Gastrocnemius medialis (tissue), 4 donors: ENCODE data around the gene SSTR4. TPM values are rescaled to one million over a fixed set of nuclear protein-coding genes. Genes with fewer than 3 reads are reported as not detected.

ENCODE experiments used
- ATAC-seq, 2 donors: fragments of 150-250 bp; one replicate each; pipeline ENCODE4 v1.9.1; 2016
- DNase-seq, 2 donors: peaks; one replicate each; pipeline ENCODE4 v3.0.0-alpha.2; 2019
- H3K27ac ChIP-seq, 4 donors: fragments of 200-600 bp; sonication (generic); 1 replicate in 1 of 4; 2 replicates in 3 of 4; pipeline ENCODE4 v1.5.1; 2016 to 2018; ENCODE audit warnings: mild to moderate bottlenecking in 2 of 4, moderate library complexity in 1 of 4
- H3K27me3 ChIP-seq, 3 donors: fragments of 200-600 bp; sonication (generic) in 2 of 3; 1 replicate in 1 of 3; 2 replicates in 2 of 3; pipeline versions ENCODE4 v1.5.1 to v1.6.0; 2016 to 2019; ENCODE audit warnings: mild to moderate bottlenecking in 1 of 3, moderate library complexity in 1 of 3
- H3K36me3 ChIP-seq, 2 donors: fragments of 200-600 bp; sonication (generic) in 1 of 2; one replicate each; pipeline ENCODE4 v1.5.1; 2017 to 2018
- H3K4me1 ChIP-seq, 2 donors: fragments of 200-600 bp; sonication (generic) in 1 of 2; one replicate each; pipeline ENCODE4 v1.5.1; 2016 to 2017; ENCODE audit warnings: mild to moderate bottlenecking in 2 of 2
- H3K4me3 ChIP-seq, 4 donors: fragments of 200-600 bp; sonication (generic) in 3 of 4; 1 replicate in 1 of 4; 2 replicates in 3 of 4; pipeline ENCODE4 v1.5.1; 2016 to 2019; ENCODE audit warnings: mild to moderate bottlenecking in 2 of 4
- H3K9me3 ChIP-seq, 3 donors: fragments of 200-600 bp; sonication (generic) in 2 of 3; 1 replicate in 1 of 3; 2 replicates in 2 of 3; pipeline ENCODE4 v1.5.1; 2016 to 2019
- POLR2A ChIP-seq, 2 donors: fragments of 450-650 bp; IDR thresholded peaks; one replicate each; pipeline ENCODE4 v1.6.1; 2017; ENCODE audit warnings: antibody characterized with exemption in 2 of 2, mild to moderate bottlenecking in 2 of 2, moderate library complexity in 2 of 2
- in situ Hi-C, 4 donors: fragments of 200-750 bp; cut with MboI; loops; one replicate each; pipeline versions ENCODE4 v1.15.0 to v1.8.0; 2017; ENCODE audit warnings: low sequenced_read_pairs in 4 of 4
- intact Hi-C: fragments of 100-400 bp; cut with DNase I; formaldehyde crosslinking; loops from one replicate; pipeline ENCODE4 v1.15.1; 2023; ENCODE audit warnings: low total_unique reads
- total RNA-seq, 4 donors: library from RNA; depleted of rRNA; stranded (reverse); fragments of >200 nt; gene quantifications; one replicate each; pipeline versions ENCODE4 v1.1.0 to v1.2.3, GENCODE V29; 2016
- TF ChIP-seq, protein P1 (sequence below), 5 experiments: fragments of 450-650 bp in 3 of 5; fragments of 200-600 bp in 2 of 5; sonication (generic) in 2 of 5; IDR thresholded peaks in 4 of 5; conservative IDR thresholded peaks in 1 of 5; 1 replicate in 4 of 5; 2 replicates in 1 of 5; pipeline ENCODE4 v1.5.1; 2016 to 2019; ENCODE audit warnings: antibody characterized with exemption in 5 of 5, mild to moderate bottlenecking in 3 of 5, moderate library complexity in 3 of 5

The SSTR4 gene
- total RNA-seq, 4 donors from 2014 or later = not detected

GRCh38 chr20:23052904-23053303, 17.8 kb downstream of the SSTR4 start:
- no peak for TF ChIP-seq POLR2A (IDR thresholded peaks at IDR 0.05)
- TF ChIP-seq, protein P1, sequence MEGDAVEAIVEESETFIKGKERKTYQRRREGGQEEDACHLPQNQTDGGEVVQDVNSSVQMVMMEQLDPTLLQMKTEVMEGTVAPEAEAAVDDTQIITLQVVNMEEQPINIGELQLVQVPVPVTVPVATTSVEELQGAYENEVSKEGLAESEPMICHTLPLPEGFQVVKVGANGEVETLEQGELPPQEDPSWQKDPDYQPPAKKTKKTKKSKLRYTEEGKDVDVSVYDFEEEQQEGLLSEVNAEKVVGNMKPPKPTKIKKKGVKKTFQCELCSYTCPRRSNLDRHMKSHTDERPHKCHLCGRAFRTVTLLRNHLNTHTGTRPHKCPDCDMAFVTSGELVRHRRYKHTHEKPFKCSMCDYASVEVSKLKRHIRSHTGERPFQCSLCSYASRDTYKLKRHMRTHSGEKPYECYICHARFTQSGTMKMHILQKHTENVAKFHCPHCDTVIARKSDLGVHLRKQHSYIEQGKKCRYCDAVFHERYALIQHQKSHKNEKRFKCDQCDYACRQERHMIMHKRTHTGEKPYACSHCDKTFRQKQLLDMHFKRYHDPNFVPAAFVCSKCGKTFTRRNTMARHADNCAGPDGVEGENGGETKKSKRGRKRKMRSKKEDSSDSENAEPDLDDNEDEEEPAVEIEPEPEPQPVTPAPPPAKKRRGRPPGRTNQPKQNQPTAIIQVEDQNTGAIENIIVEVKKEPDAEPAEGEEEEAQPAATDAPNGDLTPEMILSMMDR (IDR thresholded peaks at IDR 0.05 in 4 of 5, conservative IDR thresholded peaks at IDR 0.05 in 1 of 5) = no peak
- Histone ChIP-seq H3K4me3 (no peak overlapping the region), H3K27me3 (no peaks in the 10 kb centered on the region), H3K36me3 (no peaks in the 10 kb centered on the region), H3K4me1 (peaks cover 3 to 13% of the 10 kb centered on the region in 2 donors), H3K27ac (no peak overlapping the region), H3K9me3 (no peaks in the 10 kb centered on the region)
- ATAC-seq = no peak
- in situ Hi-C loops = loop anchor here in 3 of 4 donors (10.0 kb wide), 3 partner anchors 122 to 292 kb away; no protein-coding TSS in a partner anchor
- no peak for DNase-seq
- intact Hi-C loops = loop anchor here (5.0 to 10.0 kb wide), 3 partner anchors 39 to 372 kb away; partner anchors contain the start of gene NAPB

DNA sequence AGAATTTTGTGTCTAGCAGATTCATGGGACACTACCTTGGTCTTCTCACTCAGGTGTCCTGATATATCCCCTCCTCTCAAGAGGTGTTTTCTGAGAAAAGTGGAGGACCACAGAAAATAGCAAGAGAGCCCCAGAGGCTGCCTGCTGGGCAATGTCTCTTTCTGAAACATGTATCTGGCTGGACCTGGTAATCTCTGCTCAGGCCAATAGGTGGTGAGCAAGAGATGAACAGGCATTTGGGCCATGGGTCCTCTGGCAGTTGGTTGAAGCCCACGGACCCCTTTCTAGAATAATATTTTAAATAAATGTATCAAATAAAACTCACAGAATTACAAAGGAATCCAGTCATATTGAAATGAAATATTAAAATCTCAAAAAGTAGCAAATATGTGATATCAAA, 23.1 kb downstream of the SSTR4 start:
- ATAC-seq = no peak
- Histone ChIP-seq H3K9me3 (no peaks in the 10 kb centered on the region), H3K4me1 (peaks cover 29 to 32% of the 10 kb centered on the region in 2 donors), H3K36me3 (no peaks in the 10 kb centered on the region), H3K4me3 (no peak overlapping the region), H3K27me3 (no peaks in the 10 kb centered on the region), H3K27ac (no peak overlapping the region)
- DNase-seq = no peak
- TF ChIP-seq, protein P1 (IDR thresholded peaks at IDR 0.05 in 4 of 5, conservative IDR thresholded peaks at IDR 0.05 in 1 of 5) = no peak
- TF ChIP-seq POLR2A (IDR thresholded peaks at IDR 0.05) = no peak
- in situ Hi-C loops = loop anchor here in 3 of 4 donors (10.0 kb wide), 3 partner anchors 117 to 287 kb away; no protein-coding TSS in a partner anchor
- intact Hi-C loops = loop anchor here (10.0 kb wide), 1 partner anchor 367 kb away; the partner anchor contains the start of gene NAPB

DNA sequence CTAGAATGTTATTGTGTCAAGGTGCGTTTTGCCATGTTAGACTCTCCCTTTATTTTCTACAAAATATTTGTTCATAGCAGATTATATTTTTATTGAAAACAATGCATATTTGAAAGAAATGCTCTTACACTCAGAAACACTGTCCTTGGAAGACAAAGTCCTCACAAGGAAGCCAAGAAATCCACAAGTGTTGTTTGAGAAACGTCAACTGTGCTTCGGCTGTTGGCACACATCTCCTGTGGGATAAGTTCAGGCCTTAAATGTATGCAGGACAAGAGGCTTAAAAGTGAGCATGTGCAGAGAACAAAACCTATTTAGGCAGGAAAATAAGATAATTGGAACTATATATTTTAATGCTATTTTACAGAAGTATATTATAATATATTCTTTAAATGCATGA, 23.9 kb downstream of the SSTR4 start:
- no peaks in the 10 kb centered on the region for H3K9me3 ChIP-seq
- no peak for TF ChIP-seq POLR2A (IDR thresholded peaks at IDR 0.05)
- TF ChIP-seq, protein P1 (IDR thresholded peaks at IDR 0.05 in 4 of 5, conservative IDR thresholded peaks at IDR 0.05 in 1 of 5) = no peak
- in situ Hi-C loops = loop anchor here in 3 of 4 donors (10.0 kb wide), 3 partner anchors 116 to 286 kb away; no protein-coding TSS in a partner anchor

GRCh38 chr20:23059846-23060245, 24.7 kb downstream of the SSTR4 start:
- DNase-seq (no peak), ATAC-seq (no peak)
- peaks cover 30 to 34% of the 10 kb centered on the region in 2 donors for H3K4me1 ChIP-seq
- H3K27me3 ChIP-seq = no peaks in the 10 kb centered on the region
- no peaks in the 10 kb centered on the region for H3K9me3 ChIP-seq
- H3K27ac ChIP-seq = no peak overlapping the region
- intact Hi-C loops = loop anchor here (10.0 kb wide), 1 partner anchor 365 kb away; the partner anchor contains the start of gene NAPB
- TF ChIP-seq POLR2A (IDR thresholded peaks at IDR 0.05) = no peak
- TF ChIP-seq, protein P1 (IDR thresholded peaks at IDR 0.05 in 4 of 5, conservative IDR thresholded peaks at IDR 0.05 in 1 of 5) = no peak
- in situ Hi-C loops = loop anchor here in 3 of 4 donors (10.0 kb wide), 3 partner anchors 115 to 285 kb away; no protein-coding TSS in a partner anchor
- no peaks in the 10 kb centered on the region for H3K36me3 ChIP-seq
- H3K4me3 ChIP-seq = no peak overlapping the region

More for the DNA sequence above, 23.9 kb downstream of the SSTR4 start:
- Histone ChIP-seq H3K4me1 (peaks cover 30 to 34% of the 10 kb centered on the region in 2 donors), H3K4me3 (no peak overlapping the region), H3K27me3 (no peaks in the 10 kb centered on the region), H3K27ac (no peak overlapping the region), H3K36me3 (no peaks in the 10 kb centered on the region)
- ATAC-seq = no peak
- no peak for DNase-seq
- intact Hi-C loops = loop anchor here (10.0 kb wide), 1 partner anchor 366 kb away; the partner anchor contains the start of gene NAPB
